Measurements from ENCODE around the gene SMIM11.
"Not testable (repeated sequence)": the region's sequence is repeated elsewhere in the genome, so short reads cannot be mapped to it uniquely, and the experiment has no call there.

GRCh38 chr21:34428441-34428840 is 53.1 kb downstream of the SMIM11 start:
- not testable (repeated sequence) for TF ChIP-seq POLR2A (IDR thresholded peaks at IDR 0.05; ENCODE audit: low read depth, low read length); CEBPB (IDR thresholded peaks at IDR 0.05; ENCODE audit: low read depth, low read length); CTCF (conservative IDR thresholded peaks at IDR 0.05; ENCODE audit: low read depth, low read length); RCOR1 (IDR thresholded peaks at IDR 0.05; ENCODE audit: insufficient replicate concordance, low read length); RAD21 (IDR thresholded peaks at IDR 0.05; ENCODE audit: low read length); FOS (IDR thresholded peaks at IDR 0.05; ENCODE audit: low read depth, low read length); MXI1 (IDR thresholded peaks at IDR 0.05; ENCODE audit: borderline replicate concordance, low read depth, low read length); ELK1 (IDR thresholded peaks at IDR 0.05; ENCODE audit: borderline replicate concordance, low read depth, low read length); NFE2L2 (IDR thresholded peaks at IDR 0.05; ENCODE audit: low read depth, low read length); SMC3 (IDR thresholded peaks at IDR 0.05; ENCODE audit: low read depth, low read length); RFX5 (IDR thresholded peaks at IDR 0.05; ENCODE audit: low read depth, low read length); BHLHE40 (IDR thresholded peaks at IDR 0.05; ENCODE audit: low read depth, low read length)

Measured in IMR-90 (cell line).